Measurements from ENCODE around the gene NLRC4. TPM values are rescaled to one million over a fixed set of nuclear protein-coding genes. Genes with fewer than 3 reads are reported as not detected.
"Not testable (repeated sequence)": the region's sequence is repeated elsewhere in the genome, so short reads cannot be mapped to it uniquely, and the experiment has no call there.

Gene NLRC4
- total RNA-seq, result under 1 TPM; 0.27 to 0.33 TPM

GRCh38 chr2:32264422-32265105, at the start of gene NLRC4:
TSS of gene NLRC4 (minus strand) at chr2:32264886. CDS start at chr2:32256775, 8,111 bp downstream.
- no peaks in the 10 kb centered on the region for H3K27me3 Mint-ChIP-seq
- intact Hi-C loops (cut with micrococcal nuclease), result no loop called here
- CTCF ChIA-PET, result interaction anchor here (0.6 kb wide), 1 partner anchor 61 kb away, joined by 3 read pairs; no protein-coding TSS in a partner anchor
- DNase-seq, result no peak
- H3K4me3 Mint-ChIP-seq, result peak within 1 kb of the TSS; percentile 59
- H3K4me1 Mint-ChIP-seq (ENCODE audit: low read depth), result peaks cover 5% of the 10 kb centered on the region
- POLR2A ChIA-PET, result interaction anchor here (0.8 kb wide), 1 partner anchor 16 kb away, joined by 4 read pairs; no protein-coding TSS in a partner anchor
- H3K27ac Mint-ChIP-seq, result peak within 1 kb of the TSS; percentile 73
- H3K9me3 Mint-ChIP-seq, result no peaks in the 10 kb centered on the region
- no peaks in the 10 kb centered on the region for H3K36me3 Mint-ChIP-seq

- DNase-seq, result no peak
- intact Hi-C loops (cut with micrococcal nuclease), result no loop called here
- Mint-ChIP-seq H3K9me3 (no peaks in the 10 kb centered on the region), H3K36me3 (peaks cover 5% of the 10 kb centered on the region), H3K4me1 (ENCODE audit: low read depth) (no peaks in the 10 kb centered on the region), H3K27me3 (no peaks in the 10 kb centered on the region), H3K27ac (no peak overlapping the region), H3K4me3 (no peak overlapping the region)
- POLR2A ChIA-PET, result no interaction called here
- CTCF ChIA-PET, result no interaction called here
Measured at GRCh38 chr2:32310577-32310976, 45.9 kb upstream of the NLRC4 start.

GRCh38 chr2:32293966-32294562, 29.4 kb upstream of the NLRC4 start:
- H3K27me3 Mint-ChIP-seq; H3K9me3 Mint-ChIP-seq; H3K4me1 Mint-ChIP-seq (ENCODE audit: low read depth); POLR2A ChIA-PET; intact Hi-C loops (cut with micrococcal nuclease); H3K4me3 Mint-ChIP-seq; H3K27ac Mint-ChIP-seq; DNase-seq; CTCF ChIA-PET: not testable (repeated sequence)
- H3K36me3 Mint-ChIP-seq, result peaks cover 15% of the 10 kb centered on the region

- DNase-seq; intact Hi-C loops (cut with micrococcal nuclease); CTCF ChIA-PET; H3K27me3 Mint-ChIP-seq; POLR2A ChIA-PET; H3K27ac Mint-ChIP-seq; H3K9me3 Mint-ChIP-seq; H3K4me3 Mint-ChIP-seq: not testable (repeated sequence)
- H3K36me3 Mint-ChIP-seq, result peaks cover 15% of the 10 kb centered on the region
- H3K4me1 Mint-ChIP-seq (ENCODE audit: low read depth), result peaks cover 13% of the 10 kb centered on the region
Measured at GRCh38 chr2:32293493-32293892, 28.8 kb upstream of the NLRC4 start.

- POLR2A ChIA-PET, result no interaction called here
Measured at GRCh38 chr2:32291746-32292145, 27.1 kb upstream of the NLRC4 start.

GRCh38 chr2:32290000-32290339, 25.3 kb upstream of the NLRC4 start:
- POLR2A ChIA-PET, result no interaction called here
- no peaks in the 10 kb centered on the region for H3K9me3 Mint-ChIP-seq
- no peak overlapping the region for H3K27ac Mint-ChIP-seq
- DNase-seq, result no peak
- no peak overlapping the region for H3K4me3 Mint-ChIP-seq
- peaks cover 30% of the 10 kb centered on the region for H3K4me1 Mint-ChIP-seq (ENCODE audit: low read depth)
- CTCF ChIA-PET, result no interaction called here
- H3K36me3 Mint-ChIP-seq, result peaks cover 12% of the 10 kb centered on the region
- intact Hi-C loops (cut with micrococcal nuclease), result no loop called here
- H3K27me3 Mint-ChIP-seq, result no peaks in the 10 kb centered on the region

More at GRCh38 chr2:32291746-32292145, 27.1 kb upstream of the NLRC4 start:
- Mint-ChIP-seq H3K9me3 (no peaks in the 10 kb centered on the region), H3K4me3 (no peak overlapping the region), H3K27ac (no peak overlapping the region), H3K4me1 (ENCODE audit: low read depth) (peaks cover 23% of the 10 kb centered on the region), H3K36me3 (peaks cover 13% of the 10 kb centered on the region), H3K27me3 (no peaks in the 10 kb centered on the region)
- intact Hi-C loops (cut with micrococcal nuclease), result no loop called here
- CTCF ChIA-PET, result no interaction called here
- DNase-seq, result no peak

GRCh38 chr2:32289165-32289999, 24.7 kb upstream of the NLRC4 start:
- Mint-ChIP-seq H3K27me3 (no peaks in the 10 kb centered on the region), H3K27ac (peak overlapping the region; percentile 14), H3K36me3 (peaks cover 17% of the 10 kb centered on the region), H3K9me3 (no peaks in the 10 kb centered on the region), H3K4me1 (ENCODE audit: low read depth) (peaks cover 36% of the 10 kb centered on the region), H3K4me3 (no peak overlapping the region)
- ChIA-PET CTCF (no interaction called here), POLR2A (interaction anchor here (0.9 kb wide), 1 partner anchor 15 kb away, joined by 3 read pairs; no protein-coding TSS in a partner anchor)
- DNase-seq, result no peak
- intact Hi-C loops (cut with micrococcal nuclease), result no loop called here

GRCh38 chr2:32284321-32284720, 19.6 kb upstream of the NLRC4 start:
- intact Hi-C loops (cut with micrococcal nuclease), result no loop called here
- peaks cover 49% of the 10 kb centered on the region for H3K4me1 Mint-ChIP-seq (ENCODE audit: low read depth)
- POLR2A ChIA-PET, result no interaction called here
- H3K27me3 Mint-ChIP-seq, result no peaks in the 10 kb centered on the region
- no peak overlapping the region for H3K4me3 Mint-ChIP-seq
- no peak for DNase-seq
- H3K27ac Mint-ChIP-seq, result peak overlapping the region; percentile 64
- H3K9me3 Mint-ChIP-seq, result no peaks in the 10 kb centered on the region
- H3K36me3 Mint-ChIP-seq, result peaks cover 22% of the 10 kb centered on the region
- CTCF ChIA-PET, result no interaction called here

GRCh38 chr2:32278478-32278853, 13.8 kb upstream of the NLRC4 start:
- H3K27ac Mint-ChIP-seq, result peak overlapping the region; percentile 50
- no peaks in the 10 kb centered on the region for H3K9me3 Mint-ChIP-seq
- ChIA-PET POLR2A (interaction anchor here (0.6 to 1.1 kb wide), 2 partner anchors 78 to 349 kb away, joined by 3 read pairs; partner anchors contain the start of genes BIRC6 and TTC27), CTCF (no interaction called here)
- H3K27me3 Mint-ChIP-seq, result no peaks in the 10 kb centered on the region
- H3K4me1 Mint-ChIP-seq (ENCODE audit: low read depth), result peaks cover 27% of the 10 kb centered on the region
- H3K36me3 Mint-ChIP-seq, result peaks cover 8% of the 10 kb centered on the region
- intact Hi-C loops (cut with micrococcal nuclease), result loop anchor here (2.0 kb wide), 1 partner anchor 216 kb away; the partner anchor contains the start of gene SPAST
- DNase-seq, result no peak
- peak overlapping the region; percentile 85 for H3K4me3 Mint-ChIP-seq

- H3K9me3 Mint-ChIP-seq, result no peaks in the 10 kb centered on the region
- intact Hi-C loops (cut with micrococcal nuclease), result loop anchor here (1.0 to 2.0 kb wide), 5 partner anchors 79 to 1321 kb away; partner anchors contain the start of genes BIRC6, FAM98A, SLC30A6 and SPAST
- peak within 1 kb of the TSS; percentile 85 for H3K4me3 Mint-ChIP-seq
- H3K27ac Mint-ChIP-seq, result peak within 1 kb of the TSS; percentile 87
- H3K4me1 Mint-ChIP-seq (ENCODE audit: low read depth), result peaks cover 22% of the 10 kb centered on the region
- peak; percentile 93 for DNase-seq
- no peaks in the 10 kb centered on the region for H3K27me3 Mint-ChIP-seq
- peaks cover 5% of the 10 kb centered on the region for H3K36me3 Mint-ChIP-seq
- POLR2A ChIA-PET, result interaction anchor here (0.6 to 1.5 kb wide), 3 partner anchors 79 to 350 kb away, joined by 3 to 5 read pairs (median 3); partner anchors contain the start of genes BIRC6, SLC30A6 and TTC27
- CTCF ChIA-PET, result no interaction called here
Measured at GRCh38 chr2:32277674-32278477, 13.2 kb upstream of the NLRC4 start, which contains the start of gene YIPF4. TSS of gene YIPF4 (plus strand) at chr2:32277904. CDS start at chr2:32278156, 252 bp downstream.

GRCh38 chr2:32277363-32277673, 12.6 kb upstream of the NLRC4 start:
- no peaks in the 10 kb centered on the region for H3K27me3 Mint-ChIP-seq
- no peaks in the 10 kb centered on the region for H3K9me3 Mint-ChIP-seq
- POLR2A ChIA-PET, result interaction anchor here (1.1 to 1.5 kb wide), 2 partner anchors 79 to 111 kb away, joined by 3 to 5 read pairs; partner anchors contain the start of genes BIRC6 and SLC30A6
- H3K4me1 Mint-ChIP-seq (ENCODE audit: low read depth), result peaks cover 22% of the 10 kb centered on the region
- peak overlapping the region; percentile 87 for H3K27ac Mint-ChIP-seq
- CTCF ChIA-PET, result no interaction called here
- H3K36me3 Mint-ChIP-seq, result peaks cover 5% of the 10 kb centered on the region
- peak overlapping the region; percentile 85 for H3K4me3 Mint-ChIP-seq
- intact Hi-C loops (cut with micrococcal nuclease), result loop anchor here (1.0 to 2.0 kb wide), 4 partner anchors 79 to 1322 kb away; partner anchors contain the start of genes BIRC6, FAM98A, SLC30A6 and TTC27
- no peak for DNase-seq
